GM23338 (cell line): ENCODE measurements around the gene PEPD. TPM values are rescaled to one million over a fixed set of nuclear protein-coding genes. Genes with fewer than 3 reads are reported as not detected.

ENCODE experiments used
- ATAC-seq: fragments of 200-7000 bp; cut with Tn5 transposase; 3 replicates; pipeline ENCODE4 v1.9.1; 2020
- DNase-seq: peaks from one replicate; pipeline ENCODE4 v3.0.0-alpha.2; 2015; ENCODE audit warnings: low spot score
- H2AFZ ChIP-seq: fragments of 200-600 bp; sonication (generic); 2 replicates; pipeline ENCODE4 v1.8.0; 2016; ENCODE audit warnings: antibody characterized with exemption, mild to moderate bottlenecking, moderate library complexity
- H3F3A ChIP-seq: fragments of 200-600 bp; sonication (generic); replicated peaks from 2 replicates; pipeline ENCODE4 v1.8.0; 2017; ENCODE audit warnings: antibody characterized with exemption, mixed run types, low read depth
- H3K27ac ChIP-seq: fragments of 200-600 bp; sonication (generic); 2 replicates; pipeline ENCODE4 v1.6.1; 2016; ENCODE audit warnings: low read depth
- H3K27me3 ChIP-seq: fragments of 200-600 bp; sonication (generic); 2 replicates; pipeline ENCODE4 v1.8.0; 2016; ENCODE audit warnings: mild to moderate bottlenecking, mixed run types, moderate library complexity; ENCODE audit not compliant: insufficient read depth
- H3K36me3 ChIP-seq: fragments of 200-600 bp; sonication (generic); 2 replicates; pipeline ENCODE4 v1.8.0; 2016; ENCODE audit warnings: mild to moderate bottlenecking; ENCODE audit not compliant: insufficient read depth
- H3K4me1 ChIP-seq: fragments of 200-600 bp; sonication (generic); 2 replicates; pipeline ENCODE4 v1.8.0; 2016; ENCODE audit warnings: mild to moderate bottlenecking, moderate library complexity; ENCODE audit not compliant: insufficient read depth
- H3K4me2 ChIP-seq: fragments of 200-600 bp; sonication (generic); 2 replicates; pipeline ENCODE4 v1.7.1; 2017; ENCODE audit warnings: mixed run types
- H3K4me3 ChIP-seq: fragments of 200-600 bp; sonication (generic); 2 replicates; pipeline ENCODE4 v1.6.1; 2016; ENCODE audit warnings: mixed run types
- H3K79me2 ChIP-seq: fragments of 200-600 bp; sonication (generic); replicated peaks from 2 replicates; pipeline ENCODE4 v1.8.0; 2017; ENCODE audit warnings: mild to moderate bottlenecking; ENCODE audit not compliant: insufficient read depth
- H3K9me2 ChIP-seq: fragments of 200-600 bp; sonication (generic); 2 replicates; pipeline ENCODE4 v1.8.0; 2017; ENCODE audit not compliant: insufficient read depth
- H4K20me1 ChIP-seq: fragments of 200-600 bp; sonication (generic); replicated peaks from 2 replicates; pipeline ENCODE4 v1.8.0; 2017; ENCODE audit warnings: mild to moderate bottlenecking; ENCODE audit not compliant: insufficient read depth
- H3K27ac Mint-ChIP-seq: 2 replicates; pipeline ENCODE4 v1.8.0; 2020; ENCODE audit warnings: inconsistent platforms, mild to moderate bottlenecking, moderate library complexity, mixed read lengths
- H3K27me3 Mint-ChIP-seq: 3 replicates; pipeline ENCODE4 v1.8.0; 2022; ENCODE audit warnings: low read depth, mild to moderate bottlenecking, moderate library complexity, mixed read lengths, inconsistent platforms; ENCODE audit not compliant: insufficient read depth, poor library complexity
- H3K36me3 Mint-ChIP-seq: 3 replicates; pipeline ENCODE4 v1.8.0; 2021; ENCODE audit warnings: low read depth, mild to moderate bottlenecking, inconsistent platforms, moderate library complexity, mixed read lengths
- H3K4me1 Mint-ChIP-seq: 3 replicates; pipeline ENCODE4 v1.8.0; 2020; ENCODE audit warnings: mild to moderate bottlenecking, inconsistent platforms, mixed read lengths
- H3K4me3 Mint-ChIP-seq: 3 replicates; pipeline ENCODE4 v1.8.0; 2021; ENCODE audit warnings: moderate library complexity, mild to moderate bottlenecking, inconsistent platforms, mixed read lengths
- H3K9me3 Mint-ChIP-seq: 3 replicates; pipeline ENCODE4 v1.8.0; 2020; ENCODE audit warnings: moderate library complexity, mild to moderate bottlenecking, inconsistent platforms, mixed read lengths
- CREB1 ChIP-seq: fragments of 250-450 bp; sonication (Bioruptor Pico); IDR thresholded peaks from 2 replicates; pipeline ENCODE4 v1.5.0; 2020; ENCODE audit warnings: low read depth, mild to moderate bottlenecking, moderate library complexity
- EZH2 ChIP-seq: fragments of 200-600 bp; sonication (generic); IDR thresholded peaks from one replicate; pipeline ENCODE4 v1.8.0; 2017; ENCODE audit warnings: antibody characterized with exemption, mild to moderate bottlenecking, low read depth; ENCODE audit not compliant: unreplicated experiment
- EZH2phosphoT487 ChIP-seq: fragments of 200-600 bp; sonication (generic); IDR thresholded peaks from one replicate; pipeline ENCODE4 v1.8.1; 2018; ENCODE audit warnings: antibody characterized with exemption; ENCODE audit not compliant: unreplicated experiment
- JUNB ChIP-seq: IDR thresholded peaks from one replicate; pipeline ENCODE4 v1.6.1; 2016; ENCODE audit warnings: antibody characterized with exemption; ENCODE audit not compliant: unreplicated experiment
- NANOG ChIP-seq: IDR thresholded peaks from 2 replicates; pipeline ENCODE4 v1.6.1; 2016; ENCODE audit warnings: antibody characterized with exemption, borderline replicate concordance
- POLR2AphosphoS5 ChIP-seq: IDR thresholded peaks from 2 replicates; pipeline ENCODE4 v1.6.1; 2016; ENCODE audit warnings: antibody characterized with exemption, low read depth
- STAT1 ChIP-seq: IDR thresholded peaks from one replicate; pipeline ENCODE4 v1.6.1; 2016; ENCODE audit warnings: antibody characterized with exemption; ENCODE audit not compliant: unreplicated experiment
- ZNF114 ChIP-seq: fragments of 250-450 bp; sonication (Bioruptor Pico); IDR thresholded peaks from 2 replicates; pipeline ENCODE4 v1.5.0; 2020; ENCODE audit warnings: mild to moderate bottlenecking, moderate library complexity
- ZNF331 ChIP-seq: fragments of 250-450 bp; sonication (Bioruptor Pico); IDR thresholded peaks from 2 replicates; pipeline ENCODE4 v1.5.0; 2020; ENCODE audit warnings: low read depth, mild to moderate bottlenecking, moderate library complexity
- polyA plus RNA-seq: library from polyadenylated mRNA; unstranded; fragments of >200 nt; fragmentation: Nextera tagmentation; extraction: Ambion mirVana; gene quantifications from 2 replicates; pipeline ENCODE4 v1.2.1, GENCODE V29; 2016
- total RNA-seq: library from RNA; depleted of rRNA; stranded (reverse); fragments of >200 nt; shearing (Covaris generic); gene quantifications from 2 replicates; pipeline ENCODE4 v1.2.3, GENCODE V29; 2014
- TF ChIP-seq, protein P1 (sequence below), 2 experiments: fragments of 200-600 bp in 1 of 2; sonication (generic) in 1 of 2; conservative IDR thresholded peaks; 2 replicates each; pipeline versions ENCODE4 v1.5.1 to v1.6.1; 2016 to 2017; ENCODE audit warnings: antibody characterized with exemption in 2 of 2, low read depth in 2 of 2, mild to moderate bottlenecking in 2 of 2, moderate library complexity in 1 of 2
- TF ChIP-seq, protein P2 (sequence below): IDR thresholded peaks from one replicate; pipeline ENCODE4 v1.6.1; 2018; ENCODE audit warnings: antibody characterized with exemption; ENCODE audit not compliant: unreplicated experiment
- TF ChIP-seq, protein P3 (sequence below): IDR thresholded peaks from 2 replicates; pipeline ENCODE4 v1.6.1; 2016; ENCODE audit warnings: antibody characterized with exemption
- TF ChIP-seq, protein P4 (sequence below): fragments of 250-450 bp; sonication (Bioruptor Pico); IDR thresholded peaks from 2 replicates; pipeline ENCODE4 v1.5.0; 2020; ENCODE audit warnings: mild to moderate bottlenecking, moderate library complexity

Gene PEPD
- total and polyA plus RNA-seq, 2 experiments from 2014 or later = 81.7 to 89.2 TPM

DNA sequence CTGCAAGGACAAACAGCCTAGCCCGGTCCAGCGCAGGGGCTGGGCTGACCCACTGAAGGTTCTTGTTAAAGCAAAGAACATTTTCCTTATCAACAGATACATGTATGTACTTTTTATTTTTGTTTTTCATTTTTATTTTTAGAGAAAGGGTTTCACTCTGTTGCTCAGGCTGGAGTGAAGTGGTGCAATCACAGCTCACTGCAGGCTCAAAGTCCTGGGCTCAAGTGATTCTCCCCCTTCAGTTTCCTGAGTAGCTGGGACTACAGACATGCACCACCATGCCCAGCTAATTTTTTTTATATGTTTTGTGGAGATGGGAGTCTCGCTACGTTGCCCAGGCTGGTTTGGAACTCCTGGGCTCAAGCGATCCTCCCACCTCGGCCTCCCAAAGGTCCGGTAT, 100.2 kb downstream of the PEPD start:
- Histone ChIP-seq H2AFZ (no peak overlapping the region), H3K36me3 (no peaks in the 10 kb centered on the region), H3K79me2 (no peaks in the 10 kb centered on the region), H3K27ac (no peak overlapping the region), H3F3A (no peaks in the 10 kb centered on the region), H3K4me1 (no peaks in the 10 kb centered on the region; the same call in 1 of the 2 replicates), H3K27me3 (no peaks in the 10 kb centered on the region), H3K9me2 (0 out of 2 replicates have a peak, but pooled peaks cover 8% of the 10 kb centered on the region), H4K20me1 (no peaks in the 10 kb centered on the region; the same call in 1 of the 2 replicates), H3K4me2 (no peak overlapping the region), H3K4me3 (no peak overlapping the region)
- H3K27me3 Mint-ChIP-seq = peaks cover 3% of the 10 kb centered on the region
- no peak overlapping the region for H3K27ac Mint-ChIP-seq
- DNase-seq (no peak), ATAC-seq (no peak)
- 0 out of 3 replicates have a peak, but pooled peaks cover 4% of the 10 kb centered on the region for H3K36me3 Mint-ChIP-seq
- no peak overlapping the region for H3K4me3 Mint-ChIP-seq
- peaks cover 15% of the 10 kb centered on the region for H3K4me1 Mint-ChIP-seq
- no peaks in the 10 kb centered on the region for H3K9me3 Mint-ChIP-seq
- TF ChIP-seq, protein P1, sequence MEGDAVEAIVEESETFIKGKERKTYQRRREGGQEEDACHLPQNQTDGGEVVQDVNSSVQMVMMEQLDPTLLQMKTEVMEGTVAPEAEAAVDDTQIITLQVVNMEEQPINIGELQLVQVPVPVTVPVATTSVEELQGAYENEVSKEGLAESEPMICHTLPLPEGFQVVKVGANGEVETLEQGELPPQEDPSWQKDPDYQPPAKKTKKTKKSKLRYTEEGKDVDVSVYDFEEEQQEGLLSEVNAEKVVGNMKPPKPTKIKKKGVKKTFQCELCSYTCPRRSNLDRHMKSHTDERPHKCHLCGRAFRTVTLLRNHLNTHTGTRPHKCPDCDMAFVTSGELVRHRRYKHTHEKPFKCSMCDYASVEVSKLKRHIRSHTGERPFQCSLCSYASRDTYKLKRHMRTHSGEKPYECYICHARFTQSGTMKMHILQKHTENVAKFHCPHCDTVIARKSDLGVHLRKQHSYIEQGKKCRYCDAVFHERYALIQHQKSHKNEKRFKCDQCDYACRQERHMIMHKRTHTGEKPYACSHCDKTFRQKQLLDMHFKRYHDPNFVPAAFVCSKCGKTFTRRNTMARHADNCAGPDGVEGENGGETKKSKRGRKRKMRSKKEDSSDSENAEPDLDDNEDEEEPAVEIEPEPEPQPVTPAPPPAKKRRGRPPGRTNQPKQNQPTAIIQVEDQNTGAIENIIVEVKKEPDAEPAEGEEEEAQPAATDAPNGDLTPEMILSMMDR (conservative IDR thresholded peaks at IDR 0.05; ENCODE audit: low read depth in 2 of 2) = no peak
- TF ChIP-seq CREB1 (CRISPR knock-in tag) (no peak), ZNF331 (CRISPR knock-in tag) (no peak), EZH2phosphoT487 (no peak), NANOG (no peak), ZNF114 (CRISPR knock-in tag) (no peak), STAT1 (no peak), JUNB (no peak), POLR2AphosphoS5 (no peak), EZH2 (no peak)
- TF ChIP-seq, protein P2, sequence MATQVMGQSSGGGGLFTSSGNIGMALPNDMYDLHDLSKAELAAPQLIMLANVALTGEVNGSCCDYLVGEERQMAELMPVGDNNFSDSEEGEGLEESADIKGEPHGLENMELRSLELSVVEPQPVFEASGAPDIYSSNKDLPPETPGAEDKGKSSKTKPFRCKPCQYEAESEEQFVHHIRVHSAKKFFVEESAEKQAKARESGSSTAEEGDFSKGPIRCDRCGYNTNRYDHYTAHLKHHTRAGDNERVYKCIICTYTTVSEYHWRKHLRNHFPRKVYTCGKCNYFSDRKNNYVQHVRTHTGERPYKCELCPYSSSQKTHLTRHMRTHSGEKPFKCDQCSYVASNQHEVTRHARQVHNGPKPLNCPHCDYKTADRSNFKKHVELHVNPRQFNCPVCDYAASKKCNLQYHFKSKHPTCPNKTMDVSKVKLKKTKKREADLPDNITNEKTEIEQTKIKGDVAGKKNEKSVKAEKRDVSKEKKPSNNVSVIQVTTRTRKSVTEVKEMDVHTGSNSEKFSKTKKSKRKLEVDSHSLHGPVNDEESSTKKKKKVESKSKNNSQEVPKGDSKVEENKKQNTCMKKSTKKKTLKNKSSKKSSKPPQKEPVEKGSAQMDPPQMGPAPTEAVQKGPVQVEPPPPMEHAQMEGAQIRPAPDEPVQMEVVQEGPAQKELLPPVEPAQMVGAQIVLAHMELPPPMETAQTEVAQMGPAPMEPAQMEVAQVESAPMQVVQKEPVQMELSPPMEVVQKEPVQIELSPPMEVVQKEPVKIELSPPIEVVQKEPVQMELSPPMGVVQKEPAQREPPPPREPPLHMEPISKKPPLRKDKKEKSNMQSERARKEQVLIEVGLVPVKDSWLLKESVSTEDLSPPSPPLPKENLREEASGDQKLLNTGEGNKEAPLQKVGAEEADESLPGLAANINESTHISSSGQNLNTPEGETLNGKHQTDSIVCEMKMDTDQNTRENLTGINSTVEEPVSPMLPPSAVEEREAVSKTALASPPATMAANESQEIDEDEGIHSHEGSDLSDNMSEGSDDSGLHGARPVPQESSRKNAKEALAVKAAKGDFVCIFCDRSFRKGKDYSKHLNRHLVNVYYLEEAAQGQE = no peak
- TF ChIP-seq, protein P3, sequence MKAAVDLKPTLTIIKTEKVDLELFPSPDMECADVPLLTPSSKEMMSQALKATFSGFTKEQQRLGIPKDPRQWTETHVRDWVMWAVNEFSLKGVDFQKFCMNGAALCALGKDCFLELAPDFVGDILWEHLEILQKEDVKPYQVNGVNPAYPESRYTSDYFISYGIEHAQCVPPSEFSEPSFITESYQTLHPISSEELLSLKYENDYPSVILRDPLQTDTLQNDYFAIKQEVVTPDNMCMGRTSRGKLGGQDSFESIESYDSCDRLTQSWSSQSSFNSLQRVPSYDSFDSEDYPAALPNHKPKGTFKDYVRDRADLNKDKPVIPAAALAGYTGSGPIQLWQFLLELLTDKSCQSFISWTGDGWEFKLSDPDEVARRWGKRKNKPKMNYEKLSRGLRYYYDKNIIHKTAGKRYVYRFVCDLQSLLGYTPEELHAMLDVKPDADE = no peak
- TF ChIP-seq, protein P4, sequence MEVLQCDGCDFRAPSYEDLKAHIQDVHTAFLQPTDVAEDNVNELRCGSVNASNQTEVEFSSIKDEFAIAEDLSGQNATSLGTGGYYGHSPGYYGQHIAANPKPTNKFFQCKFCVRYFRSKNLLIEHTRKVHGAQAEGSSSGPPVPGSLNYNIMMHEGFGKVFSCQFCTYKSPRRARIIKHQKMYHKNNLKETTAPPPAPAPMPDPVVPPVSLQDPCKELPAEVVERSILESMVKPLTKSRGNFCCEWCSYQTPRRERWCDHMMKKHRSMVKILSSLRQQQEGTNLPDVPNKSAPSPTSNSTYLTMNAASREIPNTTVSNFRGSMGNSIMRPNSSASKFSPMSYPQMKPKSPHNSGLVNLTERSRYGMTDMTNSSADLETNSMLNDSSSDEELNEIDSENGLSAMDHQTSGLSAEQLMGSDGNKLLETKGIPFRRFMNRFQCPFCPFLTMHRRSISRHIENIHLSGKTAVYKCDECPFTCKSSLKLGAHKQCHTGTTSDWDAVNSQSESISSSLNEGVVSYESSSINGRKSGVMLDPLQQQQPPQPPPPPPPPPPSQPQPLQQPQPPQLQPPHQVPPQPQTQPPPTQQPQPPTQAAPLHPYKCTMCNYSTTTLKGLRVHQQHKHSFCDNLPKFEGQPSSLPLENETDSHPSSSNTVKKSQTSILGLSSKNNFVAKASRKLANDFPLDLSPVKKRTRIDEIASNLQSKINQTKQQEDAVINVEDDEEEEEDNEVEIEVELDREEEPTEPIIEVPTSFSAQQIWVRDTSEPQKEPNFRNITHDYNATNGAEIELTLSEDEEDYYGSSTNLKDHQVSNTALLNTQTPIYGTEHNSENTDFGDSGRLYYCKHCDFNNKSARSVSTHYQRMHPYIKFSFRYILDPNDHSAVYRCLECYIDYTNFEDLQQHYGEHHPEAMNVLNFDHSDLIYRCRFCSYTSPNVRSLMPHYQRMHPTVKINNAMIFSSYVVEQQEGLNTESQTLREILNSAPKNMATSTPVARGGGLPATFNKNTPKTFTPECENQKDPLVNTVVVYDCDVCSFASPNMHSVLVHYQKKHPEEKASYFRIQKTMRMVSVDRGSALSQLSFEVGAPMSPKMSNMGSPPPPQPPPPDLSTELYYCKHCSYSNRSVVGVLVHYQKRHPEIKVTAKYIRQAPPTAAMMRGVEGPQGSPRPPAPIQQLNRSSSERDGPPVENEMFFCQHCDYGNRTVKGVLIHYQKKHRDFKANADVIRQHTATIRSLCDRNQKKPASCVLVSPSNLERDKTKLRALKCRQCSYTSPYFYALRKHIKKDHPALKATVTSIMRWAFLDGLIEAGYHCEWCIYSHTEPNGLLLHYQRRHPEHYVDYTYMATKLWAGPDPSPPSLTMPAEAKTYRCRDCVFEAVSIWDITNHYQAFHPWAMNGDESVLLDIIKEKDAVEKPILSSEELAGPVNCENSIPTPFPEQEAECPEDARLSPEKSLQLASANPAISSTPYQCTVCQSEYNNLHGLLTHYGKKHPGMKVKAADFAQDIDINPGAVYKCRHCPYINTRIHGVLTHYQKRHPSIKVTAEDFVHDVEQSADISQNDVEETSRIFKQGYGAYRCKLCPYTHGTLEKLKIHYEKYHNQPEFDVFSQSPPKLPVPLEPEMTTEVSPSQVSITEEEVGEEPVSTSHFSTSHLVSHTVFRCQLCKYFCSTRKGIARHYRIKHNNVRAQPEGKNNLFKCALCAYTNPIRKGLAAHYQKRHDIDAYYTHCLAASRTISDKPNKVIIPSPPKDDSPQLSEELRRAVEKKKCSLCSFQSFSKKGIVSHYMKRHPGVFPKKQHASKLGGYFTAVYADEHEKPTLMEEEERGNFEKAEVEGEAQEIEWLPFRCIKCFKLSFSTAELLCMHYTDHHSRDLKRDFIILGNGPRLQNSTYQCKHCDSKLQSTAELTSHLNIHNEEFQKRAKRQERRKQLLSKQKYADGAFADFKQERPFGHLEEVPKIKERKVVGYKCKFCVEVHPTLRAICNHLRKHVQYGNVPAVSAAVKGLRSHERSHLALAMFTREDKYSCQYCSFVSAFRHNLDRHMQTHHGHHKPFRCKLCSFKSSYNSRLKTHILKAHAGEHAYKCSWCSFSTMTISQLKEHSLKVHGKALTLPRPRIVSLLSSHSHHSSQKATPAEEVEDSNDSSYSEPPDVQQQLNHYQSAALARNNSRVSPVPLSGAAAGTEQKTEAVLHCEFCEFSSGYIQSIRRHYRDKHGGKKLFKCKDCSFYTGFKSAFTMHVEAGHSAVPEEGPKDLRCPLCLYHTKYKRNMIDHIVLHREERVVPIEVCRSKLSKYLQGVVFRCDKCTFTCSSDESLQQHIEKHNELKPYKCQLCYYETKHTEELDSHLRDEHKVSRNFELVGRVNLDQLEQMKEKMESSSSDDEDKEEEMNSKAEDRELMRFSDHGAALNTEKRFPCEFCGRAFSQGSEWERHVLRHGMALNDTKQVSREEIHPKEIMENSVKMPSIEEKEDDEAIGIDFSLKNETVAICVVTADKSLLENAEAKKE (CRISPR knock-in tag) = no peak
